Stimulated activated effector memory CD8-positive, alpha-beta T cell treated with anti-CD3 and anti-CD28 coated beads, Interleukin-12 subunit alpha, Interleukin-12 subunit beta, amount 100 ng/mL, for 72 hours (primary cell): Measurements from ENCODE around the gene FAM180A.
"Not testable (repeated sequence)": the region's sequence is repeated elsewhere in the genome, so short reads cannot be mapped to it uniquely, and the experiment has no call there.

Source experiments
- ATAC-seq: fragments of 150-1000 bp; cut with Tn5 transposase; 2 replicates; pipeline ENCODE4 v1.10.0; 2021
- DNase-seq, 2 donors: peaks; one replicate each; pipeline ENCODE4 v3.0.0; 2021 to 2022; ENCODE audit warnings: low spot score in 2 of 2
- H3K27ac Mint-ChIP-seq: one replicate; pipeline ENCODE4 v1.8.0; 2022; ENCODE audit warnings: mild to moderate bottlenecking, mixed read lengths
- H3K36me3 Mint-ChIP-seq: one replicate; pipeline ENCODE4 v1.8.0; 2022; ENCODE audit warnings: mild to moderate bottlenecking, mixed read lengths
- H3K4me1 Mint-ChIP-seq: one replicate; pipeline ENCODE4 v1.8.0; 2022; ENCODE audit warnings: mixed read lengths
- H3K4me3 Mint-ChIP-seq: one replicate; pipeline ENCODE4 v1.8.0; 2022; ENCODE audit warnings: mild to moderate bottlenecking, mixed read lengths
- H3K9me3 Mint-ChIP-seq: one replicate; pipeline ENCODE4 v1.8.0; 2022; ENCODE audit warnings: mixed read lengths

Gene FAM180A

DNA sequence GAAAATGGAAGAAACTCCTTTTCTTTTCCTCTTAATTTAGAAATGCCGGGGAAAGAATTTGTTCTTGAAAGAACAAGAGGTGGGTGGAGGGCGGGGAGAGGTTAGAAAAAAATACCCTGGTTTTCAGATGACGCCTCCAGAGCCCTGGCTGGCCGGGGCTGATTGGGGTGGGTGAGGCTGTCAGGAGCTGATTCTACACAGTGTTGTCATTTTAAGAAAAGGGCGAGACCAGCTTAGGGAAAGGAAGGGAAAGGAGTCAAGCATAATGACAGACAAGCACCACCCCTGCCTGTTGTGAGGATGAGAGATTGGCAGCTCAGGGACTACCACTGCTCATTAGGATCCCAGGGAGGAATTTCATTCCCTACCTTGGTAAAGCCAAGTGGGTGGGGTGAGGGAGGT is 9.9 kb upstream of the FAM180A start:
- DNase-seq (no peak), ATAC-seq (no peak)
- Mint-ChIP-seq H3K9me3 (no peaks in the 10 kb centered on the region), H3K4me1 (peaks cover 5% of the 10 kb centered on the region), H3K36me3 (no peaks in the 10 kb centered on the region), H3K27ac (no peak overlapping the region), H3K4me3 (no peak overlapping the region)

DNA sequence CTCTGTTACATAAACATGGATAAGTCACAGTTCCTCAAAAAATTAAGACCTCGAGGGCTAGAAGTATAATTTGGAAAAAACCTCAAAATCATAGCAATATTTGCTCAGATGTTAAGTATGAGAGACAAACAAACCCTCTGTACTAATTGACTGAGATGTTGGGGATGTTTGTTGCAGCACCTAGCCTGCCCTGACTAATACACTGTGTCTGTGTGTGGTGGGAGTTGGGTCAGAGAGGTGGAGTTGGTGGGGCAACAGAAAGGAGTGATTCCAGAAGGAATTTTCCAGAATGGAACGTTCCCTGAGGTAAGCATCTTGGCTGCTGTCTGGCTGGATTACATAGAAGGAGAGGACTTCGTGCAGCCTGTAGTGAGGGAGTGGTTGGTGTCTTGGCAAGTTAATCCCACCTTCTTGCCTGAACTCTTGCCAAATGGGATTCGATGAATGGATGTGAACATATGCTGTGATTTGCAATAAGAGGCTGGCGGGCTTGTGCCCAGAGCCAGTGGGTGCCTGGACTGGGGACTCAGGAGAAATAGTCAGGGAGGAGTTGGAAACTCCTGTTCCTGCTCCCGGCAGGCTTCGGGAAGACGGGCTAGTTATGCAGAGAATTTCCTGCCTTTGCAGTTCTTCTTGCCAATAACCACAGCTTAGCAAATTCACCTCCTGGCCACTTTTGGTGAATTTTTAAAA is 9.3 kb upstream of the FAM180A start:
- Mint-ChIP-seq H3K36me3 (no peaks in the 10 kb centered on the region), H3K27ac (no peak overlapping the region), H3K9me3 (no peaks in the 10 kb centered on the region), H3K4me1 (peaks cover 5% of the 10 kb centered on the region), H3K4me3 (no peak overlapping the region)
- no peak for ATAC-seq
- DNase-seq = no peak

DNA sequence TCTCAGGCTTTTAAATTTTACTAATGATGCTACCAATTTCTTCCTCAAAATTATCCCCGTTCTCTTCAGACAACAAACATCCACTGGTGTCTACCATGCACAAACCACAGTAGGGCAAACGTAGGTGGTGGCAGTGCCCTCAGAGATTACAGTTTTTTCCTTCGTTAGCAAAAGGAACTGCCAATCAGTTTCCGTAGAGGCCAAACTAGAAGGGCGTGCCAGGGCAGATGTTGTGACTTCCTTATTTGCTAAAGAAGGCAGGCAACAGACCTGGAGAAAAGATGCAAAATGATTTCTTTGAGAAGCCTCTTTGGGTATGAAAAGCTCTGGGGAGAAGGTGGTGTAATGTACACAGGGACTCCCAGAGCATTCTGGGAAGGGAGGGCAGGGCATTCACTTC is 7.6 kb upstream of the FAM180A start:
- Mint-ChIP-seq H3K4me1 (no peaks in the 10 kb centered on the region), H3K9me3 (no peaks in the 10 kb centered on the region), H3K36me3 (no peaks in the 10 kb centered on the region), H3K4me3 (no peak overlapping the region), H3K27ac (no peak overlapping the region)
- DNase-seq (no peak), ATAC-seq (no peak)

DNA sequence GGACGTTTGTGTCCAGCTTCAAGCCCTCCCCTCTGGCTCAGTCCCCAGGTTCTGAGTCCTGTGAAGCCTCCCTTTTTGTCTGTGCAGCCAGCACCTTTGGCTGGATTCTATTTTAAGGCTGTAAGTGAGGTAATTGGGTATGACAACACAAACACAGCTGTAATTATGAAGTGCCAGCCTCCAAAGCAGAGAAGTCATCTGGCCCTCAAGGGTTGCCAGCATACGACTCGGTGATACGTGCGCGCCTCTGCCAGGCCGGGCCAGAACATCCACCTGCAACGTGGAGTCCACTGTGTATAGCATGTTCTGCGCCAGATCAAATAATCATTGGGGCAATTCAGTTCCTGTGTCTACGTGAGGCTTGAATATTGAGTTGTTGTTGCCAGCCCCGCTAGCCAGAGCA is 6.7 kb upstream of the FAM180A start:
- Mint-ChIP-seq H3K36me3 (no peaks in the 10 kb centered on the region), H3K9me3 (no peaks in the 10 kb centered on the region), H3K27ac (no peak overlapping the region), H3K4me3 (no peak overlapping the region), H3K4me1 (no peaks in the 10 kb centered on the region)
- ATAC-seq (no peak), DNase-seq (no peak)

DNA sequence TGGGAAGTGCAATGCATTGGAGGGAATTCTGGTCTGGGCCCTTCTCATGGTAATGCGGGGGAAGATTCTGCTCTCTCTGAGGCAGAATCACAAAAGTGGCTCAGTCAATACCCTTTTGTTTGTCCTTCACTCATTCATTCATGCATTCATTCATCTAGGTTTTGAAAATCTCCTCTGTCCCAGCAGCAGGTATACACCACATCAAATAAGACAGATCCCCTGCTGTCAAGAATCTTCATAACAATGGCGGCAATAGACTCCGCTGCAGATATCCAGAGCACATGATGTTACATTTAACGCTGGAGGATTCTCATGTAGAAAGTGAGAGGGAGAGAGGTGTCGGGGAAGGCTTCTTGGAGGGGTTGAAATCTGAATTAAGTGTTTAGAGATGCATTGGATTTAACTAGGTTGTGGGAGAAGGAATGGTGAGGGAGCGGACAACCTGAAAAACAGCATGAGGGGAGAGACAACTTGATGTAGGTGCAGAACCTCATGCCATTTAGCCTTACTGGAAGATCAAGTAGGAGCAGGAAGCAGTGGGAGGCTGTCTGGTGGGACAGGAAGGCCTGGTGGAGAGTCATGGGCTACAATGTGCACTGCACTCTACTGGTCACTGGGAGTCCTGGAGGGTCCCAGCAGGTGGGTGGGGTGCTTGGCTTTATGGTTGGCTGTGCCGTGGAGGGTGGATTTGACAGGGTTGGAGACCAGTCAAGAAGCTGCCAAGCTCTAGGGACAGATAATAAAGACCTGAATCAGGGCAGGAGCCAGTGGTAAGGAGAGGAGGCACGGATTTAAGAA is 5.2 kb upstream of the FAM180A start:
- no peak for DNase-seq
- H3K4me3 Mint-ChIP-seq = no peak overlapping the region
- no peaks in the 10 kb centered on the region for H3K4me1 Mint-ChIP-seq
- no peak for ATAC-seq
- no peaks in the 10 kb centered on the region for H3K36me3 Mint-ChIP-seq
- no peak overlapping the region for H3K27ac Mint-ChIP-seq
- no peaks in the 10 kb centered on the region for H3K9me3 Mint-ChIP-seq

DNA sequence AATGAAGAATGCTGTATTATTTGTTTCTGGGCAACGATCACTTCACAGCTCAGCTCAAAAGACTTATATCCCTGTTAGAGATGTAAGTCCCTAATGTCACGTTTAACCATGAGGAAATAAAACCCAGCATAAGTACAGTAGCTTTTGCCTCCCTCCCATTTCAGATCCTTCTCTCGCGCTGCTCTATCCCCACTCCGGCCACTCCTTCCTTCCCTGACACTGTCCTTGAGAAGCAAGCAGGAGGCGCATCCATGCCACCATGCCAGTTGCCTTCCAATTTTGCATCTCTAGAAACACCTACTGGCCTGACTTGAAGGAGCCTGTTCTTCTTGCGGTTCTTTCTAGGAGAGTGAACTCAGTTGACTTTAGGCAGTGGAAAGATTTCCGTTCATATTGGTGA is 1.2 kb downstream of the FAM180A start:
- Mint-ChIP-seq H3K4me1 (no peaks in the 10 kb centered on the region), H3K9me3 (no peaks in the 10 kb centered on the region), H3K36me3 (no peaks in the 10 kb centered on the region), H3K4me3 (no peak overlapping the region), H3K27ac (no peak overlapping the region)
- ATAC-seq (no peak), DNase-seq (no peak)

DNA sequence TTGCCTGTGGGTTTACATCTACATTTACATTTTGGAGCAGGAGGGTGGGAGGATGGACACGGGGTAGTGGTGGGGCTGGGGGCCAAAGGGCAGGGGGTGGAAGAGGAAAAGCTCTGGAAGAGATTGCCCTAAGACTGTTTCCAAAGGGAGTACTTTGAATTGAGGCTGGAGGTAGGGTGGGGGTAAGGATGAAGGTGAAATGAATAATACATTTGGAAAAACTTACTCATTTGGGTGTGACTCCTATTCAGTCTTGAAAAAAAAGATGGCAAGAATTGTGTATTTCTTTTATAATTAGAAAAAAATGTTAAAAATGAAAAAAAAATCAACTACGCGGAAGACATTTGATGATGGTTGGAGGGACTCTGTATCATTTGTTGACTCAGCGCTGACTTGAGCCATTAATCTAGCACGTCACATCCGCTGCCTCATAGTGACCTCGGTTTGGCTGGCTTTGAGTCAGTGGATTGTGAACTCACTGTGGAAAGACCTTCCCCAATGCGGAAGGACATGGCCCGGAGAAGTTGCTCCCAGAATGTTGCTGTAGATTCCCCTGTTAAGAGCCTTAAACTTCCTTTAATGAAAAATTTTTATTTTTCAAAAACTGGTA is 2.8 kb downstream of the FAM180A start:
- ATAC-seq (no peak), DNase-seq (no peak)
- H3K36me3 Mint-ChIP-seq = no peaks in the 10 kb centered on the region

DNA sequence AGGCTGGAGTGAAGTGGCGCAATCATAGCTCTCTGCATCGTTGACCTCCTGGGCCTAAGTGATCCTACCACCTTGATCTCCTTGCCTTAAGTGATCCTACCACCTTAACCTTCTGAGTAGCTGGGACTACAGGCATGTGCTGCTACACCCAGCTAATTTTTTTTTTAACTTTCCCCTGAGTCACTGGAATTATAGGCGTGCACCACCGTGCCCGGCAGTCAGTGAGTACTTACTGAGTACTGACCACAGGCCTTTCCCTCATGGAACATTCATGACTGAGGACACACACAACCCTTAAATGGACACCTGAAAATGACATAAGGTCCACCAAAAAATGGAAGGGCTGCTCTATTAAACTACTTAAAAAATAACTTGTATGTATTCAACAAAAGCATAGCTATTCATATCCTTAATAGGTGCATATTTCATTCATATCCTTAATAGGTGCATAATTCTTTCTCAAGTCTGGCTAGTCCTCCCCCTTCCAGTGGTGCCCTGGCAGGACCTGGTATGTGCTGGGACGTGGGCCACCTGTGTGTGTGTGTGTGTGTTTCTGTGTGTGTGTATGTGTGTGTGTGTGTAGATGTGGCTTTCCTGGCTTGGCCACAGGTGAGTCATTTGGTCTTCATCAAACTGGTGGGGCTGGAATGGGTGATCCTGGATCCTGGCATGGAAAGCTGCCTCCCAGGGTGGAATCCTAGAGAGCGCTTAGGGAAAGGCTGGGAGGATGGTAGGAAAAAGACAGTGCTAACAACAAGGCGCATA is 3.5 kb downstream of the FAM180A start:
- H3K4me1 Mint-ChIP-seq = no peaks in the 10 kb centered on the region
- DNase-seq = no peak
- H3K4me3 Mint-ChIP-seq = no peak overlapping the region
- H3K9me3 Mint-ChIP-seq = no peaks in the 10 kb centered on the region
- no peak overlapping the region for H3K27ac Mint-ChIP-seq
- ATAC-seq = no peak
- H3K36me3 Mint-ChIP-seq = no peaks in the 10 kb centered on the region

More for the DNA sequence above, 2.8 kb downstream of the FAM180A start:
- no peaks in the 10 kb centered on the region for H3K9me3 Mint-ChIP-seq
- H3K4me3 Mint-ChIP-seq = no peak overlapping the region
- H3K27ac Mint-ChIP-seq = no peak overlapping the region
- H3K4me1 Mint-ChIP-seq = no peaks in the 10 kb centered on the region

DNA sequence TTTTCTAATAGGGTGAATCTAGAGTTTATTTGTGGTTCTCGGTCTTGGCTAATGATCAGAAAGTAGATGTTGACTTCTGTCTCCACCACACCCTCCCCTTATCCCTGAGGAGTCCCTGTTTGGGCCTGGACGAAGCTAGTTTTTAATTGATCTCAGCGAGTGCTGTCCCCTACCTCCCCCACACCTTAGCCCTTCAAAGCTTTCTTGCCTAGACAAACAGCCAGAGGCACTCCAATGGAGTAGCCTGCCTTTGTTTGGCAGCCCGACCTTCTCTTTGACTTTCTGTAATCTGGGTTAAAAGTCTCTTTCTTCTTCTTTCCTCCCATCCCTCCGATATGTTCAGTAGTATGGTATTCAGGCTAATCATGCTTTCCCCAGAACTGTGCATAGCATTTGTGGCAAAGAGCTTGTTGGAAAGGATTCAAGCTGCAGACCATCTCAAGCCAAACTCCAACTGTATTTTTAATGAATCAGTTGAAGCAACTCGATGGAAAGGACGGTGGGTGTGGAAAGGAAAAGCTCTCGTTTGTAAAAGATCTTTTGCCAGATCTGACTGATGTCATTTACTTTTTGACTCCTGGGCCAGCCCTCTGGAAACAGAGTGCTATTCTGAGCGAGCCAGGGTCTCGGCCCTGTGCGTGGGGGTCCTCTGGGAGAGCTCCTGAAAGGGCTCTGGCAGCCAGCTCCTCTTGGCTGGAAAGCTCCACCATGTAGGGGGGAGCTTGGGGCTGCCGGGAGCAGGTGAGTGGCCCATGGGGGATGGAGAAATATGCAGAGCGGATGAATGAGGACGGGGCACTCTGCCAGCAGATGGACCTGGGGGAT is 4.5 kb downstream of the FAM180A start:
- Mint-ChIP-seq H3K36me3 (no peaks in the 10 kb centered on the region), H3K9me3 (no peaks in the 10 kb centered on the region), H3K4me1 (no peaks in the 10 kb centered on the region), H3K27ac (no peak overlapping the region), H3K4me3 (no peak overlapping the region)
- DNase-seq = no peak
- ATAC-seq = no peak

DNA sequence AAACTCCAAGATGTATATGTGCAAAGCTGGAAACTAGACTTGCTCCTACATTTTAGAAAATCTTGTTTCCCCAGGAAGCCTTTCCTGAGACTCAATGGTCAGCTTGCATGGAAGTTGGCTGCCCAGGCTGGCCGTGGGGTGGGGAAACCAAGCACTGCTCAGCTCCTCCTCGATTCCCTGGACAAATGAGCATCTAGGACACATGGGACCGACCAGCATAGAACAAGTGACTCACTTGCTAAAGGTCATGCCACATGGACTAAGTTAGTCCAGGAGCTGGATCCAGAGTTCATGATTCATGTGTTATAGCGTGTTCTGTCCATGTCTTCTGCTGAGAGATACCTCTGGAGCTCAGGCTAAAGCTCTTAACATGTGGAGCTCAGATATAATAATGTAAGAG is 6.2 kb downstream of the FAM180A start:
- Mint-ChIP-seq H3K4me3 (no peak overlapping the region), H3K36me3 (no peaks in the 10 kb centered on the region), H3K4me1 (no peaks in the 10 kb centered on the region), H3K27ac (no peak overlapping the region), H3K9me3 (no peaks in the 10 kb centered on the region)
- DNase-seq (no peak), ATAC-seq (no peak)

DNA sequence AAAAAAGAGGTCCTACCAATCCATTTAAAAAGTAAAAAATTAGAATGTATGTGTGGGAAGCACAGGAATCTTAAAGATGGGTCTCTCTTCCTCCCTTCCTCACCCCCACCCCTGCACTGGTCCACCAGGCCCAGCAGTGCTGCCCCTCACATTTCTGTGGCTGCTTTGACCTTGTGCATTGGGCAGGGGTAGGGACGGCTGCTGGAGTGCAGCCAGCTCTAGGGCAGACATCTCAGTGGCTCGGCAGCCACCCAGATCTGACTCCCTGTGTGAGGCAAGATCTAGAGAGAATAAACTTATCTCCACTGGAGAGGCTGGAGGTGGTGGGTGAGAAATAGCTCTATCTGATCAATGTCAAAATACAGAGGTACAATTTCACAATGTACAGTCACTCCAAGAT is 6.7 kb downstream of the FAM180A start:
- ATAC-seq (no peak), DNase-seq (no peak)
- H3K4me1 Mint-ChIP-seq = no peaks in the 10 kb centered on the region
- no peak overlapping the region for H3K4me3 Mint-ChIP-seq
- H3K27ac Mint-ChIP-seq = no peak overlapping the region
- no peaks in the 10 kb centered on the region for H3K9me3 Mint-ChIP-seq
- no peaks in the 10 kb centered on the region for H3K36me3 Mint-ChIP-seq

DNA sequence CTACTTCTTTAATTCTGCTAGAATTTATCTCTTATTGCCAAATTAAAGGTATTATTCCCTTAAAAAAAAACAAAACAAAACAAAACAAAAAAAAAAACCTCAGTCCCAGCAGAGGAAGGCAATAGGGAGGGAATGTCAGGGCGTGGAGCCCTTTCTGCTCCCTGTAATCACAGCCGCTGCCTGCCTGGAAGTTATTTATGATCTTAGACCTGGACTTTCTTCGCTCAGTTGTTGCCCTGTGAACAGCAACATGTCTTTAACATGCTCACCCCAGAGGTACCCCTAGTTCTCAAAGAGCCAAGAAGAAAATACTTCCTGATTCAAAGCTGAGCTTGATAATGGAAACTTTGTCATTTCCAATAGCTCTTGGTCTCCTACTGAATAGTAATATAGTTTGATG is 7.7 kb downstream of the FAM180A start:
- H3K27ac Mint-ChIP-seq = no peak overlapping the region

DNA sequence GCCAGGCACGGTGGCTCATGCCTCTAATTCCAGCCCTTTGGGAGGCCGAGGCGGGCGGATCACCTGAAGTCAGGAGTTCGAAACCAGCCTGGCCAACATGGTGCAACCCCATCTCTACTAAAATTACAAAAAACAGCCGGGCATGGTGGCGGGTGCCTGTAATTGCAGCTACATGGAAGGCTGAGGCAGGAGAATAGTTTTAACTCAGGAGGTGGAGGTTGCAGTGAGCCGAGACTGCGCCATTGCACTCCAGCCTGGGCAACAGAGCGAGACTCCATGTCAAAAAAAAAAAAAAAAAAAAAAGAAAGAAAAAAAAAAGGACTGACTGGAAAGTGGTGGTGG is 11.3 kb downstream of the FAM180A start:
- H3K27ac Mint-ChIP-seq, H3K4me3 Mint-ChIP-seq, DNase-seq, H3K9me3 Mint-ChIP-seq, ATAC-seq, H3K4me1 Mint-ChIP-seq, H3K36me3 Mint-ChIP-seq: not testable (repeated sequence)

More for the DNA sequence above, 7.7 kb downstream of the FAM180A start:
- H3K4me3 Mint-ChIP-seq = no peak overlapping the region
- no peaks in the 10 kb centered on the region for H3K4me1 Mint-ChIP-seq
- no peaks in the 10 kb centered on the region for H3K9me3 Mint-ChIP-seq
- no peaks in the 10 kb centered on the region for H3K36me3 Mint-ChIP-seq
- DNase-seq (no peak), ATAC-seq (no peak)

DNA sequence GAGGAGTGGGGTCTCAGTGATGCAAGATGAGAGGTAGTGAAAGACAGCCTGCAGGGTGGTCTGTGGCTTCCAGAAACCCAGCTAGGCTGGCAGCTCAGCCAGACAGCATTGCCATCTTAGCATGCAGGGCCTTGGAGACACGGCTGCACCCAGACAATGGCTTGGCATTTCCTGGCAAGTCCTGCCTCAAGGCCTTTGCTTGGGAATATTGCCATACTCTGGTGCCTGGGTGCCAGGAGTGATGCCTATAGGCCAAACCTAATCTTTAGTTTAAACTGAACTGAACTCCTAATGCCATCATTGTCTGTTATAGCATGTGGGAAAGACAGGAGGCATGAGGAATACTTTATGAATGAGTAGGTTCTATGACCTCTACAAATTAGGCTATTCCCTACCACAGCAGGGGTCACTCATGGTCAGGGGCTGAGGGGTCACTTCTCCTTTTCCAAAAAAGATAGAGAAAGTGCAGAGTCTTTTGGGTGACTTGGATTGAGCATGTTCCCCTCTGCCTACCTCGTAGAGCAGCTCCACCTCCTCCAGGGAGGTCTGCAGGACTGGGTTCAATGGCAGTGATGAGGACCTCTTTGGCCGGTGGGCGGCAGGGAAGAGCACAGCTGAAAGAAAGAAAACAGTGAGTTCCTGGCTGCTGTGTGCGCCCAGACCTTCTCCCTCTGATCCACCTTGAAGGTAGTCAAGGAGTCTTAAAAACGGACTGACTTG is 11.9 kb downstream of the FAM180A start:
- no peak for DNase-seq
- no peak for ATAC-seq
- Mint-ChIP-seq H3K36me3 (no peaks in the 10 kb centered on the region), H3K27ac (no peak overlapping the region), H3K9me3 (no peaks in the 10 kb centered on the region), H3K4me3 (no peak overlapping the region), H3K4me1 (no peaks in the 10 kb centered on the region)
